SU-DHL-6 (cell line): ENCODE measurements around the gene GRK6.

ENCODE experiments used
- H2AFZ ChIP-seq: fragments of 200-600 bp; sonication (generic); 2 replicates; pipeline ENCODE4 v1.6.1; 2014; ENCODE audit warnings: low read depth, mild to moderate bottlenecking, moderate library complexity, mixed read lengths, antibody characterized with exemption, low read length; ENCODE audit not compliant: severe bottlenecking
- H3F3A ChIP-seq: fragments of 200-600 bp; shearing (Covaris generic); 2 replicates; pipeline ENCODE4 v1.6.0; 2016; ENCODE audit warnings: antibody characterized with exemption, mild to moderate bottlenecking; ENCODE audit not compliant: insufficient read depth
- H3K27ac ChIP-seq: fragments of 200-600 bp; sonication (generic); 2 replicates; pipeline ENCODE4 v1.5.1; 2016; ENCODE audit warnings: low read depth, mild to moderate bottlenecking, low read length, moderate library complexity, mixed read lengths
- H3K27me3 ChIP-seq: fragments of 200-600 bp; sonication (generic), shearing (Covaris generic); 2 replicates; pipeline ENCODE4 v1.6.0; 2014; ENCODE audit warnings: mild to moderate bottlenecking, low read length
- H3K36me3 ChIP-seq: fragments of 200-600 bp; sonication (generic); 2 replicates; pipeline ENCODE4 v1.6.1; 2014; ENCODE audit warnings: mild to moderate bottlenecking, low read length, mixed read lengths
- H3K4me2 ChIP-seq: fragments of 300-600, 200-600 bp; shearing (Covaris generic), sonication (generic); 2 replicates; pipeline ENCODE4 v1.6.0; 2014; ENCODE audit warnings: low read length, low read depth, mild to moderate bottlenecking; ENCODE audit not compliant: poor library complexity, severe bottlenecking
- H3K4me3 ChIP-seq: fragments of 200-600 bp; sonication (generic); 2 replicates; pipeline ENCODE4 v1.5.1; 2014; ENCODE audit warnings: antibody characterized with exemption, low read length, mild to moderate bottlenecking, mixed read lengths; ENCODE audit not compliant: insufficient read depth, poor library complexity, severe bottlenecking
- H3K79me2 ChIP-seq: fragments of 200-600 bp; sonication (generic); 2 replicates; pipeline ENCODE4 v1.6.1; 2014; ENCODE audit warnings: mild to moderate bottlenecking, low read length, moderate library complexity; ENCODE audit not compliant: insufficient read depth
- H3K9ac ChIP-seq: fragments of 200-600 bp; sonication (generic); 2 replicates; pipeline ENCODE4 v1.7.0; 2014; ENCODE audit warnings: mild to moderate bottlenecking, low read length
- H3K9me2 ChIP-seq: fragments of 200-600 bp; sonication (generic); replicated peaks from 2 replicates; pipeline ENCODE4 v1.6.1; 2014; ENCODE audit warnings: low read length; ENCODE audit not compliant: insufficient read depth
- H3K9me3 ChIP-seq: fragments of 200-600 bp; sonication (generic); 2 replicates; pipeline ENCODE4 v1.6.1; 2014; ENCODE audit warnings: low read length, mixed read lengths; ENCODE audit not compliant: insufficient read depth
- H4K20me1 ChIP-seq: fragments of 200-600 bp; sonication (generic); 2 replicates; pipeline ENCODE4 v1.6.1; 2014; ENCODE audit warnings: low read depth, mild to moderate bottlenecking, antibody characterized with exemption, low read length, moderate library complexity, mixed read lengths
- CTCF ChIP-seq: fragments of 200-600 bp; sonication (generic); IDR thresholded peaks from one replicate; pipeline ENCODE4 v1.5.1; 2017; ENCODE audit warnings: antibody characterized with exemption, mild to moderate bottlenecking, low read length, moderate library complexity; ENCODE audit not compliant: insufficient read depth, poor library complexity, severe bottlenecking
- EZH2phosphoT487 ChIP-seq: fragments of 200-600 bp; sonication (generic), shearing (Covaris generic); conservative IDR thresholded peaks from 2 replicates; pipeline ENCODE4 v1.6.1; 2018; ENCODE audit warnings: mild to moderate bottlenecking, antibody characterized with exemption, low read length, moderate library complexity, mixed read lengths

The GRK6 gene

GRCh38 chr5:177402271-177403043 lies 24.0 kb upstream of the GRK6 start:
- Histone ChIP-seq H2AFZ (no peak overlapping the region), H3K27ac (no peak overlapping the region), H3K9me3 (no peaks in the 10 kb centered on the region), H3K36me3 (no peaks in the 10 kb centered on the region), H3K9ac (no peak overlapping the region), H4K20me1 (no peaks in the 10 kb centered on the region), H3K9me2 (no peaks in the 10 kb centered on the region), H3K27me3 (no peaks in the 10 kb centered on the region), H3F3A (no peaks in the 10 kb centered on the region; the same call in 1 of the 2 replicates), H3K79me2 (no peaks in the 10 kb centered on the region), H3K4me2 (peak overlapping the region; percentile 85), H3K4me3 (no peak overlapping the region)
- TF ChIP-seq EZH2phosphoT487 (no peak), CTCF (no peak)

GRCh38 chr5:177403102-177403791 lies 23.2 kb upstream of the GRK6 start:
- H2AFZ ChIP-seq = peak overlapping the region; percentile 85

GRCh38 chr5:177403792-177404640 lies 22.5 kb upstream of the GRK6 start:
- Histone ChIP-seq H3K27me3 (no peaks in the 10 kb centered on the region), H3K9me2 (no peaks in the 10 kb centered on the region), H3K79me2 (no peaks in the 10 kb centered on the region), H3F3A (no peaks in the 10 kb centered on the region; the same call in 1 of the 2 replicates), H3K9ac (peak overlapping the region; percentile 64), H3K27ac (no peak overlapping the region), H3K9me3 (no peaks in the 10 kb centered on the region), H3K4me3 (peak overlapping the region; percentile 60), H3K4me2 (peak overlapping the region; percentile 85), H4K20me1 (no peaks in the 10 kb centered on the region), H2AFZ (peak overlapping the region; percentile 85), H3K36me3 (no peaks in the 10 kb centered on the region)
- peak; percentile 53 for TF ChIP-seq CTCF
- no peak for TF ChIP-seq EZH2phosphoT487

More at GRCh38 chr5:177403102-177403791, 23.2 kb upstream of the GRK6 start:
- no peaks in the 10 kb centered on the region for H3K9me3 ChIP-seq
- H3K9me2 ChIP-seq = no peaks in the 10 kb centered on the region
- H4K20me1 ChIP-seq = no peaks in the 10 kb centered on the region
- no peaks in the 10 kb centered on the region; the same call in 1 of the 2 replicates for H3F3A ChIP-seq
- no peak for TF ChIP-seq EZH2phosphoT487
- no peak for TF ChIP-seq CTCF
- no peak overlapping the region for H3K27ac ChIP-seq
- H3K36me3 ChIP-seq = no peaks in the 10 kb centered on the region
- no peaks in the 10 kb centered on the region for H3K27me3 ChIP-seq
- peak overlapping the region; percentile 20 for H3K4me3 ChIP-seq
- H3K9ac ChIP-seq = peak overlapping the region; percentile 64
- H3K79me2 ChIP-seq = no peaks in the 10 kb centered on the region
- H3K4me2 ChIP-seq = peak overlapping the region; percentile 85
